ENCODE results near the gene SQSTM1.
"Not testable (repeated sequence)": the region's sequence is repeated elsewhere in the genome, so short reads cannot be mapped to it uniquely, and the experiment has no call there.

Gene SQSTM1

GRCh38 chr5:179781846-179782245 is 38.9 kb upstream of the SQSTM1 start:
- H3K4me1 Mint-ChIP-seq = peaks cover 7% of the 10 kb centered on the region
- H3K4me3 Mint-ChIP-seq = no peak overlapping the region
- H3K27ac Mint-ChIP-seq = no peak overlapping the region
- peaks cover 32% of the 10 kb centered on the region for H3K36me3 Mint-ChIP-seq (ENCODE audit: low read depth)
- TF ChIP-seq CTCF (IDR thresholded peaks at IDR 0.05; ENCODE audit: unreplicated experiment in 3 of 3) = no peak
- no peaks in the 10 kb centered on the region for H3K27me3 Mint-ChIP-seq (ENCODE audit: low read depth)
- no peaks in the 10 kb centered on the region for H3K9me3 Mint-ChIP-seq

GRCh38 chr5:179783128-179783527 is 37.6 kb upstream of the SQSTM1 start:
- Mint-ChIP-seq H3K27ac (no peak overlapping the region), H3K9me3 (no peaks in the 10 kb centered on the region), H3K27me3 (ENCODE audit: low read depth) (no peaks in the 10 kb centered on the region), H3K4me1 (peaks cover 7% of the 10 kb centered on the region), H3K36me3 (ENCODE audit: low read depth) (peaks cover 22% of the 10 kb centered on the region), H3K4me3 (no peak overlapping the region)
- no peak for TF ChIP-seq CTCF (IDR thresholded peaks at IDR 0.05; ENCODE audit: unreplicated experiment in 3 of 3)

GRCh38 chr5:179786861-179787260 is 33.8 kb upstream of the SQSTM1 start:
- H3K36me3 Mint-ChIP-seq (ENCODE audit: low read depth) = peaks cover 3% of the 10 kb centered on the region
- no peaks in the 10 kb centered on the region for H3K27me3 Mint-ChIP-seq (ENCODE audit: low read depth)
- H3K4me3 Mint-ChIP-seq = no peak overlapping the region
- H3K9me3 Mint-ChIP-seq = no peaks in the 10 kb centered on the region
- H3K27ac Mint-ChIP-seq = no peak overlapping the region
- no peak for TF ChIP-seq CTCF (IDR thresholded peaks at IDR 0.05; ENCODE audit: unreplicated experiment in 3 of 3)
- H3K4me1 Mint-ChIP-seq = no peaks in the 10 kb centered on the region

GRCh38 chr5:179788193-179788854 is 32.4 kb upstream of the SQSTM1 start:
- Mint-ChIP-seq H3K27ac (no peak overlapping the region), H3K4me1 (peaks cover 3% of the 10 kb centered on the region), H3K9me3 (no peaks in the 10 kb centered on the region), H3K4me3 (no peak overlapping the region), H3K27me3 (ENCODE audit: low read depth) (no peaks in the 10 kb centered on the region), H3K36me3 (ENCODE audit: low read depth) (peaks cover 3% of the 10 kb centered on the region)
- no peak for TF ChIP-seq CTCF (IDR thresholded peaks at IDR 0.05; ENCODE audit: unreplicated experiment in 3 of 3)

GRCh38 chr5:179789278-179789677 is 31.4 kb upstream of the SQSTM1 start:
- H3K9me3 Mint-ChIP-seq; H3K36me3 Mint-ChIP-seq (ENCODE audit: low read depth); H3K27me3 Mint-ChIP-seq (ENCODE audit: low read depth); H3K27ac Mint-ChIP-seq; H3K4me1 Mint-ChIP-seq; H3K4me3 Mint-ChIP-seq: not testable (repeated sequence)

GRCh38 chr5:179791881-179792611 is 28.7 kb upstream of the SQSTM1 start:
- peak overlapping the region in 2 of 3 experiments; percentile 29 to 34 for H3K4me3 Mint-ChIP-seq
- H3K36me3 Mint-ChIP-seq (ENCODE audit: low read depth) = peaks cover 7% of the 10 kb centered on the region
- peaks cover 6% of the 10 kb centered on the region for H3K27me3 Mint-ChIP-seq (ENCODE audit: low read depth)
- H3K4me1 Mint-ChIP-seq = peaks cover 8% of the 10 kb centered on the region
- no peaks in the 10 kb centered on the region for H3K9me3 Mint-ChIP-seq
- peak overlapping the region in 1 of 3 experiments; percentile 35 for H3K27ac Mint-ChIP-seq
- TF ChIP-seq CTCF (IDR thresholded peaks at IDR 0.05; ENCODE audit: unreplicated experiment in 3 of 3) = no peak
